Fibroblast of mammary gland (primary cell): ENCODE data around the gene ANAPC10.

Source experiments
- DNase-seq: peaks from one replicate; pipeline ENCODE4 v3.0.0-alpha.2; 2010; ENCODE audit warnings: low read depth
- H3K4me3 ChIP-seq: 2 replicates; pipeline ENCODE4 v1.5.1; 2011; ENCODE audit warnings: low read depth, mild to moderate bottlenecking, low read length, moderate library complexity; ENCODE audit not compliant: control insufficient read depth
- CTCF ChIP-seq: conservative IDR thresholded peaks from 2 replicates; pipeline ENCODE4 v1.5.1; 2011; ENCODE audit warnings: low read depth, low read length, inconsistent platforms; ENCODE audit not compliant: control insufficient read depth, insufficient read depth

The ANAPC10 gene

GRCh38 chr4:144985531-144985930 lies 112.5 kb downstream of the ANAPC10 start:
- no peak overlapping the region for H3K4me3 ChIP-seq
- TF ChIP-seq CTCF, result no peak
- DNase-seq, result peak; percentile 50

GRCh38 chr4:144985014-144985413 lies 113.0 kb downstream of the ANAPC10 start:
- no peak overlapping the region for H3K4me3 ChIP-seq
- no peak for TF ChIP-seq CTCF
- DNase-seq, result peak; percentile 6

- no peak for DNase-seq
- TF ChIP-seq CTCF, result no peak
- H3K4me3 ChIP-seq, result no peak overlapping the region
Observed at GRCh38 chr4:144984241-144984640, 113.8 kb downstream of the ANAPC10 start.

GRCh38 chr4:144975718-144976117 lies 122.3 kb downstream of the ANAPC10 start:
- no peak overlapping the region for H3K4me3 ChIP-seq
- TF ChIP-seq CTCF, result no peak
- DNase-seq, result no peak

GRCh38 chr4:144970597-144970996 lies 127.4 kb downstream of the ANAPC10 start:
- DNase-seq, result no peak
- TF ChIP-seq CTCF, result no peak

GRCh38 chr4:144969821-144970220 lies 128.2 kb downstream of the ANAPC10 start:
- TF ChIP-seq CTCF, result no peak
- no peak overlapping the region for H3K4me3 ChIP-seq
- DNase-seq, result no peak

More at GRCh38 chr4:144970597-144970996, 127.4 kb downstream of the ANAPC10 start:
- H3K4me3 ChIP-seq, result no peak overlapping the region

- TF ChIP-seq CTCF, result no peak
- no peak overlapping the region for H3K4me3 ChIP-seq
- DNase-seq, result no peak
Observed at GRCh38 chr4:144968606-144969005, 129.4 kb downstream of the ANAPC10 start.
